ENCODE data around the gene TF. TPM values are rescaled to one million over a fixed set of nuclear protein-coding genes. Genes with fewer than 3 reads are reported as not detected.
A peak's percentile ranks its signal among the peaks of the same experiment; 100 is the strongest.

TF gene
- total and polyA plus RNA-seq, 12 donors, result 0.24 to 11.6 (median 3.5) TPM

- Histone ChIP-seq H3K36me3 (peaks cover 0 to 34% (median 0%) of the 10 kb centered on the region in 9 donors), H3K27ac (no peak overlapping the region), H3K4me1 (peaks cover 0 to 9% (median 0%) of the 10 kb centered on the region in 9 donors), H3K27me3 (no peaks in the 10 kb centered on the region), H3K9me3 (no peaks in the 10 kb centered on the region), H3K4me3 (no peak overlapping the region)
- no peak for TF ChIP-seq CTCF (IDR thresholded peaks at IDR 0.05)
- intact Hi-C loops (cut with DNase I), result no loop called here
- WGBS, 2 donors, result 93% methylated on average over 8 of the region's 8 CpGs
- DNase-seq (no peak), ATAC-seq (peak in 1 of 8 donors; percentile 21)
Measured at GRCh38 chr3:133841196-133841595, 95.0 kb downstream of the TF start.

- DNase-seq (no peak), ATAC-seq (no peak)
- TF ChIP-seq CTCF (IDR thresholded peaks at IDR 0.05), result no peak
- H3K27me3 ChIP-seq, result no peaks in the 10 kb centered on the region
- H3K4me1 ChIP-seq, result peaks cover 0 to 9% (median 0%) of the 10 kb centered on the region in 9 donors
- WGBS, 2 donors, result 86 to 92% methylated on average over 4 of the region's 4 CpGs
- no peak overlapping the region for H3K27ac ChIP-seq
- no peak overlapping the region for H3K4me3 ChIP-seq
- H3K36me3 ChIP-seq, result peaks cover 0 to 24% (median 0%) of the 10 kb centered on the region in 9 donors
- intact Hi-C loops (cut with DNase I), result no loop called here
- no peaks in the 10 kb centered on the region for H3K9me3 ChIP-seq
Measured at GRCh38 chr3:133842158-133842557, 96.0 kb downstream of the TF start.

- peak; percentile 46 to 85 (median 78) for ATAC-seq
- no peak for TF ChIP-seq CTCF (IDR thresholded peaks at IDR 0.05)
- Histone ChIP-seq H3K9me3 (no peaks in the 10 kb centered on the region), H3K36me3 (peaks cover 0 to 18% (median 0%) of the 10 kb centered on the region in 9 donors), H3K27me3 (no peaks in the 10 kb centered on the region), H3K27ac (peak overlapping the region in 4 of 10 donors; percentile 13 to 48 (median 32)), H3K4me3 (no peak overlapping the region), H3K4me1 (peaks cover 0 to 9% (median 0%) of the 10 kb centered on the region in 9 donors)
- 65 to 71% methylated on average over 7 of the region's 7 CpGs for WGBS, 2 donors
- intact Hi-C loops (cut with DNase I), result no loop called here
- peak in 1 of 2 donors; percentile 53 for DNase-seq
Measured at GRCh38 chr3:133843634-133844033, 97.4 kb downstream of the TF start.

GRCh38 chr3:133845127-133845526 is 98.9 kb downstream of the TF start:
- H3K27ac ChIP-seq, result no peak overlapping the region
- intact Hi-C loops (cut with DNase I), result no loop called here
- WGBS, 2 donors, result 94 to 95% methylated on average over 4 of the region's 4 CpGs
- TF ChIP-seq CTCF (IDR thresholded peaks at IDR 0.05), result no peak
- no peaks in the 10 kb centered on the region for H3K9me3 ChIP-seq
- ATAC-seq (no peak), DNase-seq (no peak)
- H3K27me3 ChIP-seq, result no peaks in the 10 kb centered on the region
- peaks cover 0 to 8% (median 0%) of the 10 kb centered on the region in 9 donors for H3K36me3 ChIP-seq
- H3K4me1 ChIP-seq, result peaks cover 0 to 9% (median 0%) of the 10 kb centered on the region in 9 donors
- no peak overlapping the region for H3K4me3 ChIP-seq

Other genes with a start within 250 kb of the TF start
- 100 to 1,000 TPM; 125 to 182 (median 153) TPM for gene CDV3, start 172.7 kb upstream of the TF start, total RNA-seq
- 10 to 100 TPM; 27.9 to 83.5 TPM for gene CDV3, start 172.7 kb upstream of the TF start, polyA plus RNA-seq
- gene TOPBP1, start 84.5 kb upstream of the TF start, total RNA-seq, result 10 to 100 TPM in 9 of 10 donors, 1 to 10 TPM in 1; 7.3 to 11.8 (median 11.3) TPM
- gene TOPBP1, start 84.5 kb upstream of the TF start, polyA plus RNA-seq, result 1 to 10 TPM; 5.7 to 7.3 TPM
- gene SRPRB, start 59.4 kb downstream of the TF start, total RNA-seq, result 10 to 100 TPM; 24.0 to 42.1 (median 27.0) TPM
- 10 to 100 TPM; 12.1 to 46.2 TPM for gene SRPRB, start 59.4 kb downstream of the TF start, polyA plus RNA-seq
- 10 to 100 TPM; 39.2 to 73.8 (median 47.4) TPM for gene RAB6B, start 149.5 kb downstream of the TF start, total RNA-seq
- gene RAB6B, start 149.5 kb downstream of the TF start, polyA plus RNA-seq, result 10 to 100 TPM in 1 of 2 donors, 1 to 10 TPM in 1; 7.0 to 14.2 TPM

All from heart right ventricle (tissue), 16 donors.